Aorta (tissue), 5 donors: ENCODE measurements around the gene LYRM1. TPM values are rescaled to one million over a fixed set of nuclear protein-coding genes. Genes with fewer than 3 reads are reported as not detected.

Experiments used
- ATAC-seq: fragments of 200-7000 bp; cut with Tn5 transposase; one replicate; pipeline ENCODE4 v1.9.1; 2022; ENCODE audit warnings: moderate library complexity; ENCODE audit not compliant: low FRiP score
- DNase-seq, 2 donors: peaks; one replicate each; pipeline ENCODE4 v3.0.0-alpha.2; 2020
- H3K27ac ChIP-seq, 2 donors: one replicate each; pipeline ENCODE4 v1.5.1; 2013; ENCODE audit warnings: low read length in 2 of 2, mild to moderate bottlenecking in 2 of 2, moderate library complexity in 2 of 2, control low read depth in 1 of 2, inconsistent platforms in 1 of 2, low read depth in 1 of 2
- H3K27me3 ChIP-seq, 2 donors: one replicate each; pipeline ENCODE4 v1.6.1; 2013; ENCODE audit warnings: control low read depth in 1 of 2, low read length in 1 of 2, mild to moderate bottlenecking in 1 of 2, moderate library complexity in 1 of 2; ENCODE audit not compliant: insufficient read depth in 2 of 2, control insufficient read depth in 1 of 2
- H3K36me3 ChIP-seq, 2 donors: one replicate each; pipeline ENCODE4 v1.6.1; 2013; ENCODE audit warnings: control low read depth in 1 of 2, low read length in 1 of 2, mild to moderate bottlenecking in 1 of 2; ENCODE audit not compliant: insufficient read depth in 2 of 2, control insufficient read depth in 1 of 2
- H3K4me1 ChIP-seq, 2 donors: one replicate each; pipeline ENCODE4 v1.6.1; 2013; ENCODE audit warnings: low read length in 2 of 2, control low read depth in 1 of 2, mild to moderate bottlenecking in 1 of 2, moderate library complexity in 1 of 2; ENCODE audit not compliant: insufficient read depth in 2 of 2, control insufficient read depth in 1 of 2
- H3K4me3 ChIP-seq, 2 donors: one replicate each; pipeline ENCODE4 v1.5.1; 2013; ENCODE audit warnings: low read length in 2 of 2, control low read depth in 1 of 2, mild to moderate bottlenecking in 1 of 2
- H3K9me3 ChIP-seq: one replicate; pipeline ENCODE4 v1.6.1; 2013; ENCODE audit warnings: mild to moderate bottlenecking, low read length; ENCODE audit not compliant: control insufficient read depth
- WGBS, 2 donors: extraction: QIAGEN DNeasy Blood & Tissue Kit; methylation state at CpG; one replicate each; pipeline ENCODE4 v1.1.7; 2013; 5-methylcytosine and 5-hydroxymethylcytosine counted together
- intact Hi-C, 2 donors: fragments of 100-400 bp; cut with DNase I; formaldehyde crosslinking; loops; one replicate each; pipeline versions ENCODE4 v1.14.2 to v1.15.0; 2022
- polyA plus RNA-seq, 2 donors: library from polyadenylated mRNA; stranded (reverse); fragments of 200-250 nt; gene quantifications; one replicate each; pipeline ENCODE4 v1.2.3, GENCODE V29; 2013
- total RNA-seq, 2 donors: library from RNA; stranded (reverse); fragmentation: NEBNext Ultra II Directional; extraction: Animal tissue kit (Norgen Biotek cat#: 25700); gene quantifications; one replicate each; pipeline ENCODE4 v1.2.1, GENCODE V29; 2021
- donor health status: healthy with polysubstance abuse.
- donor health status: Bipolar disorder and iron deficiency.
- donor health status: DM: no; HTN: no; CAD: no.
- donor health status: DM: no; HTN: no; CAD: no.
- donor health status: DM: yes; HTN: yes; CAD: no.

Gene LYRM1
- total and polyA plus RNA-seq, 4 donors: 18.1 to 44.2 (median 25.8) TPM

- H3K27ac ChIP-seq: peak overlapping the region; percentile 67 to 92
- no peaks in the 10 kb centered on the region for H3K36me3 ChIP-seq
- H3K4me1 ChIP-seq: peaks cover 5% of the 10 kb centered on the region in 2 donors
- peak; percentile 59 for ATAC-seq
- DNase-seq: no peak
- no peak overlapping the region for H3K4me3 ChIP-seq
- no peaks in the 10 kb centered on the region for H3K27me3 ChIP-seq
- H3K9me3 ChIP-seq: no peaks in the 10 kb centered on the region
- intact Hi-C loops: loop anchor here (5.0 to 10.0 kb wide), 2 partner anchors 59 to 394 kb away; no protein-coding TSS in a partner anchor
- 3% methylated on average over 2 of the region's 2 CpGs for WGBS, 2 donors
Observed at GRCh38 chr16:20910781-20911321, 10.3 kb downstream of the LYRM1 start.

GRCh38 chr16:20911361-20911760, 10.8 kb downstream of the LYRM1 start:
- Histone ChIP-seq H3K4me1 (peaks cover 4 to 5% of the 10 kb centered on the region in 2 donors), H3K4me3 (no peak overlapping the region), H3K27me3 (no peaks in the 10 kb centered on the region), H3K36me3 (no peaks in the 10 kb centered on the region), H3K27ac (peak overlapping the region; percentile 92 to 97), H3K9me3 (no peaks in the 10 kb centered on the region)
- intact Hi-C loops: loop anchor here (5.0 to 10.0 kb wide), 2 partner anchors 59 to 393 kb away; no protein-coding TSS in a partner anchor
- 48 to 49% methylated on average over 1 of the region's 1 CpG for WGBS, 2 donors
- ATAC-seq (no peak), DNase-seq (no peak)

- Histone ChIP-seq H3K4me1 (peaks cover 1 to 2% of the 10 kb centered on the region in 2 donors), H3K36me3 (peaks cover 0 to 2% of the 10 kb centered on the region in 2 donors), H3K27me3 (no peaks in the 10 kb centered on the region), H3K4me3 (no peak overlapping the region), H3K27ac (no peak overlapping the region), H3K9me3 (no peaks in the 10 kb centered on the region)
- 93% methylated on average over 10 of the region's 10 CpGs for WGBS, 2 donors
- no peak for DNase-seq
- intact Hi-C loops: loop anchor here in 1 of 2 donors (10.0 kb wide), 1 partner anchor 389 kb away; no protein-coding TSS in a partner anchor
- ATAC-seq: no peak
Observed at GRCh38 chr16:20916289-20916688, 15.7 kb downstream of the LYRM1 start.

- Histone ChIP-seq H3K36me3 (peaks cover 0 to 2% of the 10 kb centered on the region in 2 donors), H3K4me1 (no peaks in the 10 kb centered on the region), H3K4me3 (no peak overlapping the region), H3K27ac (no peak overlapping the region), H3K27me3 (no peaks in the 10 kb centered on the region), H3K9me3 (no peaks in the 10 kb centered on the region)
- DNase-seq (no peak), ATAC-seq (no peak)
- intact Hi-C loops: loop anchor here in 1 of 2 donors (10.0 kb wide), 1 partner anchor 388 kb away; no protein-coding TSS in a partner anchor
- WGBS, 2 donors: 88 to 91% methylated on average over 4 of the region's 4 CpGs
Observed at GRCh38 chr16:20916942-20917341, 16.4 kb downstream of the LYRM1 start.

- WGBS, 2 donors: 61 to 68% methylated on average over 4 of the region's 4 CpGs
- peaks cover 0 to 2% of the 10 kb centered on the region in 2 donors for H3K36me3 ChIP-seq
- DNase-seq (peak in 1 of 2 donors; percentile 65), ATAC-seq (peak; percentile 27)
- no peaks in the 10 kb centered on the region for H3K4me1 ChIP-seq
- H3K27me3 ChIP-seq: no peaks in the 10 kb centered on the region
- no peak overlapping the region for H3K4me3 ChIP-seq
- H3K27ac ChIP-seq: no peak overlapping the region
- intact Hi-C loops: loop anchor here in 1 of 2 donors (10.0 kb wide), 1 partner anchor 386 kb away; no protein-coding TSS in a partner anchor
- H3K9me3 ChIP-seq: no peaks in the 10 kb centered on the region
Observed at GRCh38 chr16:20918486-20919239, 18.1 kb downstream of the LYRM1 start.

GRCh38 chr16:20920091-20920490, 19.5 kb downstream of the LYRM1 start:
- no peak for DNase-seq
- Histone ChIP-seq H3K27me3 (no peaks in the 10 kb centered on the region), H3K9me3 (no peaks in the 10 kb centered on the region), H3K4me3 (no peak overlapping the region), H3K36me3 (peaks cover 0 to 2% of the 10 kb centered on the region in 2 donors), H3K4me1 (no peaks in the 10 kb centered on the region), H3K27ac (no peak overlapping the region)
- ATAC-seq: no peak
- 87 to 90% methylated on average over 5 of the region's 5 CpGs for WGBS, 2 donors
- intact Hi-C loops: no loop called here

- no peaks in the 10 kb centered on the region for H3K27me3 ChIP-seq
- DNase-seq (no peak), ATAC-seq (no peak)
- H3K27ac ChIP-seq: no peak overlapping the region
- intact Hi-C loops: no loop called here
- H3K9me3 ChIP-seq: no peaks in the 10 kb centered on the region
- H3K4me1 ChIP-seq: no peaks in the 10 kb centered on the region
- 99 to 100% methylated on average over 2 of the region's 2 CpGs for WGBS, 2 donors
- H3K36me3 ChIP-seq: peaks cover 0 to 4% of the 10 kb centered on the region in 2 donors
- no peak overlapping the region for H3K4me3 ChIP-seq
Observed at GRCh38 chr16:20920799-20921198, 20.2 kb downstream of the LYRM1 start.

- ATAC-seq (no peak), DNase-seq (no peak)
- Histone ChIP-seq H3K27me3 (no peaks in the 10 kb centered on the region), H3K27ac (no peak overlapping the region), H3K4me3 (no peak overlapping the region), H3K36me3 (peaks cover 0 to 4% of the 10 kb centered on the region in 2 donors), H3K4me1 (no peaks in the 10 kb centered on the region), H3K9me3 (no peaks in the 10 kb centered on the region)
- intact Hi-C loops: no loop called here
- WGBS, 2 donors: 87% methylated on average over 3 of the region's 3 CpGs
Observed at GRCh38 chr16:20923876-20924275, 23.3 kb downstream of the LYRM1 start.
